ENCODE results near the gene ATXN7L1. TPM values are rescaled to one million over a fixed set of nuclear protein-coding genes. Genes with fewer than 3 reads are reported as not detected.

Gene ATXN7L1
- total and polyA plus RNA-seq, 2 of the 13 experiments (the other 11 are each of a cell fraction or from before 2014, with no cell fraction given) = 4.1 to 7.8 TPM

DNA sequence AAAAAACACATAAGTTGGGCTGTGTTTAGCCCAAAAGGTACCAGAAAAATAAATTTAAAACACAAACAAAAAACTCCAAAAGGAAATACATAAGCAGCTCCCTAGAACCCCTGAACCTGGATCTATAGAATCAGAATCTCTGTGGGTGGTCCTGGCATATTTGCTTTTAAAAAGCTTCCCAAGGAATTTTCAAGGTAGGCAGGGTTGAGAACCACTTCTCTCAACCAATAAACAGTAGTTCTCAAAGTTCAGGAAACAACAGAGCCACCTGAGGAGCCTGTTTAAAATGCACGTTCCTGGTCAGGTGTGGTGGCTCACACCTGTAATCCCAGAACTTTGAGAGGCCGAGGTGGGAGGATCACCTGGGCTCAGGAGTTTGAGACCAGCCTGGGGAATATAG, 12.5 kb downstream of the ATXN7L1 start (continued):
- TF ChIP-seq HNF1B (CRISPR knock-in tag; IDR thresholded peaks at IDR 0.05) = no peak
- no peak for TF ChIP-seq ZNF709 (CRISPR knock-in tag; IDR thresholded peaks at IDR 0.05)
- no peak for TF ChIP-seq ZNF761 (CRISPR knock-in tag; conservative IDR thresholded peaks at IDR 0.05)
- TF ChIP-seq, protein P1, sequence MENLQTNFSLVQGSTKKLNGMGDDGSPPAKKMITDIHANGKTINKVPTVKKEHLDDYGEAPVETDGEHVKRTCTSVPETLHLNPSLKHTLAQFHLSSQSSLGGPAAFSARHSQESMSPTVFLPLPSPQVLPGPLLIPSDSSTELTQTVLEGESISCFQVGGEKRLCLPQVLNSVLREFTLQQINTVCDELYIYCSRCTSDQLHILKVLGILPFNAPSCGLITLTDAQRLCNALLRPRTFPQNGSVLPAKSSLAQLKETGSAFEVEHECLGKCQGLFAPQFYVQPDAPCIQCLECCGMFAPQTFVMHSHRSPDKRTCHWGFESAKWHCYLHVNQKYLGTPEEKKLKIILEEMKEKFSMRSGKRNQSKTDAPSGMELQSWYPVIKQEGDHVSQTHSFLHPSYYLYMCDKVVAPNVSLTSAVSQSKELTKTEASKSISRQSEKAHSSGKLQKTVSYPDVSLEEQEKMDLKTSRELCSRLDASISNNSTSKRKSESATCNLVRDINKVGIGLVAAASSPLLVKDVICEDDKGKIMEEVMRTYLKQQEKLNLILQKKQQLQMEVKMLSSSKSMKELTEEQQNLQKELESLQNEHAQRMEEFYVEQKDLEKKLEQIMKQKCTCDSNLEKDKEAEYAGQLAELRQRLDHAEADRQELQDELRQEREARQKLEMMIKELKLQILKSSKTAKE (CRISPR knock-in tag; IDR thresholded peaks at IDR 0.05; ENCODE audit: borderline replicate concordance) = no peak
- TF ChIP-seq HDAC2 (CRISPR knock-in tag; IDR thresholded peaks at IDR 0.05) = no peak
- TF ChIP-seq USF2 (IDR thresholded peaks at IDR 0.05; ENCODE audit: low read depth, low read length) = no peak
- no peak for TF ChIP-seq USF2 (CRISPR knock-in tag; IDR thresholded peaks at IDR 0.05; ENCODE audit: borderline replicate concordance)
- no peak for TF ChIP-seq KMT2A (CRISPR knock-in tag; IDR thresholded peaks at IDR 0.05)
- no peak for TF ChIP-seq ZFP62 (CRISPR knock-in tag; IDR thresholded peaks at IDR 0.05)
- TF ChIP-seq KLF9 (CRISPR knock-in tag; IDR thresholded peaks at IDR 0.05; ENCODE audit: low read depth) = no peak
